Measurements from ENCODE around the gene BCAS4.
"Not testable (repeated sequence)": the region's sequence is repeated elsewhere in the genome, so short reads cannot be mapped to it uniquely, and the experiment has no call there.

The BCAS4 gene

GRCh38 chr20:50799890-50800550, 5.2 kb downstream of the BCAS4 start:
- WGBS: 92% methylated on average over 8 of the region's 8 CpGs
- Histone ChIP-seq H3K4me3 (ENCODE audit: low read length) (no peak overlapping the region), H3K9me3 (ENCODE audit: insufficient read depth, low read depth, low read length) (no peaks in the 10 kb centered on the region), H3K4me1 (ENCODE audit: insufficient read depth, low read length) (peaks cover 11% of the 10 kb centered on the region), H3K9ac (ENCODE audit: low read depth, low read length) (no peak overlapping the region), H3K36me3 (ENCODE audit: insufficient read depth, low read length) (no peaks in the 10 kb centered on the region), H3K27ac (ENCODE audit: low read depth, low read length) (no peak overlapping the region), H3K27me3 (ENCODE audit: insufficient read depth, low read length) (peaks cover 4% of the 10 kb centered on the region; the same call in 1 of the 2 replicates)

DNA sequence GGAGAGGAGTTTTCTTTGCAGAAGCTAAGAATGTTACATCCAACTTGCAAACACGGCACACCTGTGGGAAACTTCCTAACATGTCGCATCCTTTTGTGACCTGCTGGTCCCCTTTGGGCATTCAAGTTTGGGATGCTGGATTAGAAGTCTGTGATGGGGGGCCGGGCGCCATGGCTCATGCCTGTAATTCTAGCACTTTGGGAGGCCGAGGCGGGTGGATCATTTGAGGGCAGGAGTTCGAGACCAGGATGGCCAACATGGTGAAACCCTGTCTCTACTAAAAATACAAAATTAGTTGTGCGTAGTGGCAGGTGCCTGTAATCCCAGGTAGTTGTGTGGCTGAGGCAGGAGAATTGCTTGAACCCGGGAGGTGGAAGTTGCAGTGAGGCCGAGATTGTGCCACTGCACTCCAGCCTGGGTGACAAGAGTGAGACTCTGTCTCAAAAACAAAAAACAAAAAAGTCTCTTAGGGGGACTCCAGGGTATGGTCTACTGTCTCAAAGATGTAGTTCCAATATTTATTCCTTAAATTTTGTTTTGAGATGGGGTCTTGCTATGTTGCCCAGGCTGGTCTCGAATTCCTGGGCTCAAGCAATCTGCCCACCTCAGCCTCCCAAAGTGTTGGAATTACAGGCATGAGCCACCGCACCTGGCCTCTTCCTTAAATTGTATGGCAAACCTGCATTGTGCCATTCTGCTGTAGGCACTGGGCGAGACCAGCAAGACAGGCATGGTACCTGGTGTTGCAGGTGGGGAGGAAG, 6.3 kb downstream of the BCAS4 start:
- H3K9ac ChIP-seq (ENCODE audit: low read depth, low read length); H3K4me3 ChIP-seq (ENCODE audit: low read length); H3K27ac ChIP-seq (ENCODE audit: low read depth, low read length); H3K4me1 ChIP-seq (ENCODE audit: insufficient read depth, low read length); H3K27me3 ChIP-seq (ENCODE audit: insufficient read depth, low read length); H3K36me3 ChIP-seq (ENCODE audit: insufficient read depth, low read length); H3K9me3 ChIP-seq (ENCODE audit: insufficient read depth, low read depth, low read length): not testable (repeated sequence)
- 86% methylated on average over 13 of the region's 13 CpGs for WGBS

- WGBS: 93% methylated on average over 5 of the region's 5 CpGs
- H3K4me1 ChIP-seq (ENCODE audit: insufficient read depth, low read length): peaks cover 7% of the 10 kb centered on the region; the same call in 1 of the 2 replicates
- H3K36me3 ChIP-seq (ENCODE audit: insufficient read depth, low read length): no peaks in the 10 kb centered on the region
- H3K9ac ChIP-seq (ENCODE audit: low read depth, low read length): no peak overlapping the region
- no peaks in the 10 kb centered on the region for H3K27me3 ChIP-seq (ENCODE audit: insufficient read depth, low read length)
- H3K9me3 ChIP-seq (ENCODE audit: insufficient read depth, low read depth, low read length): no peaks in the 10 kb centered on the region
- no peak overlapping the region for H3K27ac ChIP-seq (ENCODE audit: low read depth, low read length)
- no peak overlapping the region for H3K4me3 ChIP-seq (ENCODE audit: low read length)
Measured at GRCh38 chr20:50801747-50802125, 6.9 kb downstream of the BCAS4 start.

GRCh38 chr20:50802289-50802688, 7.4 kb downstream of the BCAS4 start:
- WGBS: 95% methylated on average over 8 of the region's 8 CpGs
- H3K4me1 ChIP-seq (ENCODE audit: insufficient read depth, low read length): peaks cover 7% of the 10 kb centered on the region; the same call in 1 of the 2 replicates
- no peaks in the 10 kb centered on the region for H3K36me3 ChIP-seq (ENCODE audit: insufficient read depth, low read length)

DNA sequence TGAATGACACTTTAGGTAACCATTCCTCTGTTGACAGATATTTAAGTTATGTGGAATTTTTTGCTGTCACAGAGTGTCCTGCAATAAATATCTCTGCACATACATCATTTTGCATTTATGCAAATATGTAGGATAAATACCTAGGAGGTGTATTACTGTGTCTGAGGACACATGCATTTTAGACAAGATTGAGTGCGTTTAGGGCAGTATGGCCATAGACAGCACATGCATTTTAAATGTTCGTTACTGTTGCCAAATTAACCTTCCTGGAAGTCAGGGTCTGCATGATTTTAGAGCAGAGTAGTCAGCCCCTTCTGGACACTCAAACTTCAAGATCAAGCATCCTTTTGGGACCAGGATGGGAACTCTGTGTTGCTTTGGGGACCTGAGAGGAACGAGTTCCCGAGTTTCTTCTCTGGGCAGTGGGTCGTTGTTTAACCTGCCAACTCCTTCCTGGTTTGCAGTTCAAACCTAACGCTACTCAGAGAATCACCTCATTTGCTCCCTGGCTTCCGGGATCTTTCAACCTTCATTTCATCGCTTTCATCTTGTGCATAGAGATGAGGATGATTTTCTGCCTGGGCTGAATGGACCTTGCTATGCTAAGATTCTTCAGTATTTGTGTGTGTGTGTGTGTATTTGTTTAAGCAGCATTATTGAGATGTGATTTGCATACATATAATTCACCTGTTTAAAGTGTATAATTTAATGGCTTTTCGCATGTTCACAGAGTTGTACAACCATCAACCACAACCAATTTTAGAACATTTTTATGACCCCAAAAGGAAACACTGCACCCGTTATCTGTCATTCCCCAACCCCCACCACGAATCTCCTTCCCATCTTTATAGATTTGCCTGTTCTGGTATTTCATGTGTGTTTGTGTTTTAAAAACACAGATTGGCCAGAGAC, 9.8 kb downstream of the BCAS4 start:
- no peaks in the 10 kb centered on the region for H3K36me3 ChIP-seq (ENCODE audit: insufficient read depth, low read length)
- H3K9me3 ChIP-seq (ENCODE audit: insufficient read depth, low read depth, low read length): no peaks in the 10 kb centered on the region
- H3K27me3 ChIP-seq (ENCODE audit: insufficient read depth, low read length): no peaks in the 10 kb centered on the region
- H3K9ac ChIP-seq (ENCODE audit: low read depth, low read length): no peak overlapping the region
- H3K4me3 ChIP-seq (ENCODE audit: low read length): no peak overlapping the region
- H3K27ac ChIP-seq (ENCODE audit: low read depth, low read length): no peak overlapping the region
- 80% methylated on average over 10 of the region's 11 CpGs for WGBS
- H3K4me1 ChIP-seq (ENCODE audit: insufficient read depth, low read length): peaks cover 7% of the 10 kb centered on the region; the same call in 1 of the 2 replicates

More at GRCh38 chr20:50802289-50802688, 7.4 kb downstream of the BCAS4 start:
- Histone ChIP-seq H3K9ac (ENCODE audit: low read depth, low read length) (no peak overlapping the region), H3K4me3 (ENCODE audit: low read length) (no peak overlapping the region), H3K27me3 (ENCODE audit: insufficient read depth, low read length) (no peaks in the 10 kb centered on the region), H3K27ac (ENCODE audit: low read depth, low read length) (no peak overlapping the region), H3K9me3 (ENCODE audit: insufficient read depth, low read depth, low read length) (no peaks in the 10 kb centered on the region)

DNA sequence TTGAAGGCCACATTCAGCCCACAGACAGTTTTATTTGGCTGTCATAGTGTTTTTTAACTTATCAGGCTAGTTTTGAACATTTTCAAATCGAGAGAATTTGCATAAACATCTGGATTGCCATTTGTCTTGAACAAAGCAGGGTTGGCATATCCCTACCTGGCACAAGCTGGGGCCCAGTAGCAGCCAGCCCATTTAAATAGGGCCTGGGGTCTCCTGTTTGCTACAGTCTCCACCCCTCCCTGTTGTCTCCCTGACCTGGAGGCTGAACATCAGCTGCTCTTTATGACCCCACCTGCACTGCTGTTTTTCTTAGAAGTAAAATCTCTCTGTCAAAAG, 10.5 kb downstream of the BCAS4 start:
- 92% methylated on average over 1 of the region's 1 CpG for WGBS
- Histone ChIP-seq H3K27me3 (ENCODE audit: insufficient read depth, low read length) (no peaks in the 10 kb centered on the region), H3K4me1 (ENCODE audit: insufficient read depth, low read length) (peaks cover 3% of the 10 kb centered on the region; the same call in 1 of the 2 replicates), H3K9ac (ENCODE audit: low read depth, low read length) (no peak overlapping the region), H3K36me3 (ENCODE audit: insufficient read depth, low read length) (no peaks in the 10 kb centered on the region), H3K9me3 (ENCODE audit: insufficient read depth, low read depth, low read length) (no peaks in the 10 kb centered on the region), H3K4me3 (ENCODE audit: low read length) (no peak overlapping the region), H3K27ac (ENCODE audit: low read depth, low read length) (no peak overlapping the region)

- no peak overlapping the region for H3K9ac ChIP-seq (ENCODE audit: low read depth, low read length)
- 85% methylated on average over 5 of the region's 5 CpGs for WGBS
- no peaks in the 10 kb centered on the region for H3K36me3 ChIP-seq (ENCODE audit: insufficient read depth, low read length)
- no peaks in the 10 kb centered on the region for H3K27me3 ChIP-seq (ENCODE audit: insufficient read depth, low read length)
- H3K9me3 ChIP-seq (ENCODE audit: insufficient read depth, low read depth, low read length): no peaks in the 10 kb centered on the region
- peaks cover 3% of the 10 kb centered on the region; the same call in 1 of the 2 replicates for H3K4me1 ChIP-seq (ENCODE audit: insufficient read depth, low read length)
- H3K27ac ChIP-seq (ENCODE audit: low read depth, low read length): no peak overlapping the region
- H3K4me3 ChIP-seq (ENCODE audit: low read length): no peak overlapping the region
Measured at GRCh38 chr20:50806126-50806768, 11.4 kb downstream of the BCAS4 start.

GRCh38 chr20:50810063-50810462, 15.2 kb downstream of the BCAS4 start:
- no peak overlapping the region for H3K27ac ChIP-seq (ENCODE audit: low read depth, low read length)
- H3K9me3 ChIP-seq (ENCODE audit: insufficient read depth, low read depth, low read length): no peaks in the 10 kb centered on the region
- 88% methylated on average over 4 of the region's 4 CpGs for WGBS
- H3K4me1 ChIP-seq (ENCODE audit: insufficient read depth, low read length): no peaks in the 10 kb centered on the region
- H3K4me3 ChIP-seq (ENCODE audit: low read length): no peak overlapping the region
- H3K36me3 ChIP-seq (ENCODE audit: insufficient read depth, low read length): no peaks in the 10 kb centered on the region
- H3K9ac ChIP-seq (ENCODE audit: low read depth, low read length): no peak overlapping the region
- no peaks in the 10 kb centered on the region for H3K27me3 ChIP-seq (ENCODE audit: insufficient read depth, low read length)

GRCh38 chr20:50810842-50811241, 16.0 kb downstream of the BCAS4 start:
- Histone ChIP-seq H3K27me3 (ENCODE audit: insufficient read depth, low read length) (no peaks in the 10 kb centered on the region), H3K4me3 (ENCODE audit: low read length) (no peak overlapping the region), H3K4me1 (ENCODE audit: insufficient read depth, low read length) (no peaks in the 10 kb centered on the region), H3K36me3 (ENCODE audit: insufficient read depth, low read length) (no peaks in the 10 kb centered on the region), H3K27ac (ENCODE audit: low read depth, low read length) (no peak overlapping the region), H3K9me3 (ENCODE audit: insufficient read depth, low read depth, low read length) (no peaks in the 10 kb centered on the region), H3K9ac (ENCODE audit: low read depth, low read length) (no peak overlapping the region)
- WGBS: 94% methylated on average over 4 of the region's 4 CpGs

GRCh38 chr20:50813101-50813643, 18.3 kb downstream of the BCAS4 start:
- H3K4me3 ChIP-seq (ENCODE audit: low read length): no peak overlapping the region
- H3K27me3 ChIP-seq (ENCODE audit: insufficient read depth, low read length): no peaks in the 10 kb centered on the region
- peaks cover 3% of the 10 kb centered on the region for H3K4me1 ChIP-seq (ENCODE audit: insufficient read depth, low read length)
- no peak overlapping the region for H3K9ac ChIP-seq (ENCODE audit: low read depth, low read length)
- no peaks in the 10 kb centered on the region for H3K9me3 ChIP-seq (ENCODE audit: insufficient read depth, low read depth, low read length)
- H3K27ac ChIP-seq (ENCODE audit: low read depth, low read length): no peak overlapping the region
- no peaks in the 10 kb centered on the region for H3K36me3 ChIP-seq (ENCODE audit: insufficient read depth, low read length)
- 95% methylated on average over 9 of the region's 10 CpGs for WGBS

Data from HUES64 (cell line).